HL-60 (cell line): ENCODE measurements around the gene NBPF6.
"Not testable (repeated sequence)": the region's sequence is repeated elsewhere in the genome, so short reads cannot be mapped to it uniquely, and the experiment has no call there.

Experiments
- DNase-seq, 2 experiments: peaks; one replicate each; pipeline ENCODE4 v3.0.0-alpha.2; 2010 to 2020; ENCODE audit warnings: low read depth in 1 of 2, low spot score in 1 of 2
- H3K27ac ChIP-seq: fragments of 250-450 bp; sonication (Bioruptor Pico); replicated peaks from 2 replicates; pipeline ENCODE4 v1.5.1; 2020; ENCODE audit warnings: mild to moderate bottlenecking, moderate library complexity
- H3K27me3 ChIP-seq: fragments of 250-450 bp; sonication (Bioruptor Pico); 2 replicates; pipeline ENCODE4 v1.5.1; 2021; ENCODE audit warnings: mild to moderate bottlenecking, moderate library complexity; ENCODE audit not compliant: insufficient read depth, poor library complexity, severe bottlenecking
- H3K4me3 ChIP-seq: replicated peaks from 2 replicates; pipeline ENCODE4 v1.5.1; 2011; ENCODE audit warnings: mild to moderate bottlenecking, control low read depth, low read length; ENCODE audit not compliant: insufficient read depth
- GABPA ChIP-seq: IDR thresholded peaks from 2 replicates; pipeline ENCODE4 v1.6.1; 2012; ENCODE audit warnings: low read depth
- POLR2AphosphoS5 ChIP-seq: IDR thresholded peaks from 2 replicates; pipeline ENCODE4 v1.6.1; 2012; ENCODE audit warnings: low read depth
- REST ChIP-seq: IDR thresholded peaks from 2 replicates; pipeline ENCODE4 v1.6.1; 2012; ENCODE audit warnings: low read depth; ENCODE audit not compliant: insufficient replicate concordance
- SPI1 ChIP-seq: IDR thresholded peaks from 2 replicates; pipeline ENCODE4 v1.6.1; 2012; ENCODE audit warnings: low read depth, mild to moderate bottlenecking, borderline replicate concordance
- TF ChIP-seq, protein P1 (sequence below): IDR thresholded peaks from one replicate; pipeline ENCODE4 v1.5.1; 2011; ENCODE audit warnings: low read length, control low read depth, inconsistent platforms; ENCODE audit not compliant: insufficient read depth

NBPF6 gene

GRCh38 chr1:108470750-108471149, 20.6 kb downstream of the NBPF6 start:
- not testable (repeated sequence) for H3K4me3 ChIP-seq, H3K27ac ChIP-seq, H3K27me3 ChIP-seq, DNase-seq

DNA sequence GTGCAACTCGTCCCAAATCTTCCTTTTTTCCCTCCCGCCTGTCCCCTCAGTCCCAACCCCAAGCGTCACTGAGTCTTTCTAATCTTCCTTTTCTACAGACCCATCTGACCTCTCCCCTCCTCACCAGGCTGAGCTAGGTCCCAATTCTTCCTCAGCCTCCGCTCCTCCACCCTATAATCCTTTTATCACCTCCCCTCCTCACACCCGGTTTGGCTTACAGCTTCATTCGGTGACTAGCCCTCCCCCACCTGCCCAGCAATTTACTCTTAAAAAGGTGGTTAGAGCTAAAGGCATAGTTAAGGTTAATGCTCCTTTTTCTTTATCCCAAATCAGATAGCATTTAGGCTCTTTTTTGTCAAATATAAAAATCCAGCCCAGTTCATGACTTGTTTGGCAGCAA, 24.4 kb downstream of the NBPF6 start:
- H3K27ac ChIP-seq, DNase-seq, H3K27me3 ChIP-seq, H3K4me3 ChIP-seq: not testable (repeated sequence)

GRCh38 chr1:108478429-108479015, 28.4 kb downstream of the NBPF6 start:
- no peak for DNase-seq
- no peak for TF ChIP-seq SPI1
- TF ChIP-seq POLR2AphosphoS5, result no peak
- TF ChIP-seq, protein P1, sequence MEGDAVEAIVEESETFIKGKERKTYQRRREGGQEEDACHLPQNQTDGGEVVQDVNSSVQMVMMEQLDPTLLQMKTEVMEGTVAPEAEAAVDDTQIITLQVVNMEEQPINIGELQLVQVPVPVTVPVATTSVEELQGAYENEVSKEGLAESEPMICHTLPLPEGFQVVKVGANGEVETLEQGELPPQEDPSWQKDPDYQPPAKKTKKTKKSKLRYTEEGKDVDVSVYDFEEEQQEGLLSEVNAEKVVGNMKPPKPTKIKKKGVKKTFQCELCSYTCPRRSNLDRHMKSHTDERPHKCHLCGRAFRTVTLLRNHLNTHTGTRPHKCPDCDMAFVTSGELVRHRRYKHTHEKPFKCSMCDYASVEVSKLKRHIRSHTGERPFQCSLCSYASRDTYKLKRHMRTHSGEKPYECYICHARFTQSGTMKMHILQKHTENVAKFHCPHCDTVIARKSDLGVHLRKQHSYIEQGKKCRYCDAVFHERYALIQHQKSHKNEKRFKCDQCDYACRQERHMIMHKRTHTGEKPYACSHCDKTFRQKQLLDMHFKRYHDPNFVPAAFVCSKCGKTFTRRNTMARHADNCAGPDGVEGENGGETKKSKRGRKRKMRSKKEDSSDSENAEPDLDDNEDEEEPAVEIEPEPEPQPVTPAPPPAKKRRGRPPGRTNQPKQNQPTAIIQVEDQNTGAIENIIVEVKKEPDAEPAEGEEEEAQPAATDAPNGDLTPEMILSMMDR, result no peak
- TF ChIP-seq REST, result no peak
- no peak for TF ChIP-seq GABPA
- Histone ChIP-seq H3K27ac (no peak overlapping the region), H3K4me3 (no peak overlapping the region), H3K27me3 (no peaks in the 10 kb centered on the region)

- Histone ChIP-seq H3K27ac (no peak overlapping the region), H3K4me3 (no peak overlapping the region), H3K27me3 (no peaks in the 10 kb centered on the region)
- no peak for TF ChIP-seq POLR2AphosphoS5
- TF ChIP-seq SPI1, result no peak
- TF ChIP-seq GABPA, result no peak
- TF ChIP-seq REST, result no peak
- TF ChIP-seq, protein P1, result no peak
- no peak for DNase-seq
Measured at GRCh38 chr1:108482708-108483107, 32.6 kb downstream of the NBPF6 start.

DNA sequence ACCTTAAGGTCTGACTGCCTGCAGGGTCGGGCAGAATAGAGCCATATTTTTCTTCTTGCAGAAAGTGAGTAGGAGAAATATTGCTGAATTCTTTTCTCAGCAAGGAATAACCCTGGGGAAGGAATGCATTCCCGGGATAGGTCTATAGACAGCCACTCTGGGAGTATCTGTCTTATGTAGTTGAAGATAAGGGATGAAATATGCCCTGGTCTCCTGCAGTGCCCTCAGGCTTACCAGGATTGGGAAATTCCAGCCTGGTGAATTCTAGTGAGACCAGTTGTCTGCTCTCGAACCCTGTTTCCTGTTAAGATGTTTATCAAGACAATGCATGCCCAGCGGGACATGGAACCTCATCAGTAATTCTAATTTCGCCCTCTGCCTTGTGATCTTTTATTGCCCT, 35.8 kb downstream of the NBPF6 start:
- H3K27me3 ChIP-seq, H3K27ac ChIP-seq, H3K4me3 ChIP-seq, DNase-seq: not testable (repeated sequence)

GRCh38 chr1:108486707-108487106, 36.6 kb downstream of the NBPF6 start:
- not testable (repeated sequence) for H3K27me3 ChIP-seq, DNase-seq, H3K4me3 ChIP-seq, H3K27ac ChIP-seq

GRCh38 chr1:108495008-108495407, 44.9 kb downstream of the NBPF6 start:
- not testable (repeated sequence) for H3K27me3 ChIP-seq, DNase-seq, H3K4me3 ChIP-seq, H3K27ac ChIP-seq

DNA sequence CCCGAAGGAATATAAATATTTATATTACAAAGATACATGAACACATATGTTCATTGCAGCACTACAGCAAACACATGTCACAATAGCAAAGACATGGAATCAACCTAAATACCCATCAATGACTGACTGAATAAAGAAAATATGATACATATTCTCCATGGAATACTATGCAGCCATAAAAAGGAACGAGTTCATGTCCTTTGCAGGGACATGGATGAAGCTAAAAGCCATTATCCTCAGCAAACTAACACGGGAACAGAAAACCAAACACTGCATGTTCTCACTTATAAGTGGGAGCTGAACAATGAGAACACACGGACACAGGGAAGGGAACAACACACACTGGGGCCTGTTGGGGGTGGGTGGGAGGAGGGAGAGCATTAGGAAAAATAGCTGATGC, 46.7 kb downstream of the NBPF6 start:
- H3K27me3 ChIP-seq, result peaks cover 12% of the 10 kb centered on the region
- not testable (repeated sequence) for H3K4me3 ChIP-seq, DNase-seq, H3K27ac ChIP-seq
